ENCODE measurements around the gene MYO9B. TPM values are rescaled to one million over a fixed set of nuclear protein-coding genes. Genes with fewer than 3 reads are reported as not detected.

The MYO9B gene
- total RNA-seq, 6 experiments from 2014 or later = 25.4 to 38.7 (median 36.0) TPM

DNA sequence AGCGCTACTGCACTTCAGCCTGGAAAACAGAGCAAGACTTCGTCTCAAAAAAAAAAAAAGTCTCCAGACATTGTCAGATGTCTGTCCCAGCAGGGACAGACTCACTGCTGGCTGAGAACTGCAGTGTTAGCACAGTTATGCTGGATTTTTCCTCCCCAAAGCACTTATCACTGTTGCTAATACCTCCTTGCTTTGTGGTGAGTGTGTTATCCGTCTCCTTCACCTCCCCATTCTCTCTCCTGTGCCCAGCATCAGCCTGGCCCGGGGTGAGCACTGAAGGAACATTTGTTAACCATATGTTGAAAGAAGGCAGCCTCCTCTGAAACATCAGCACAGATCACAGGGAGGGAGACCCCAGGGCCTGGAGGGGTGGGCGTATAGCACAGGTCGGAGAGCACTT is 11.3 kb downstream of the MYO9B start:
- Histone ChIP-seq H3K4me1 (peaks cover 0 to 6% (median 0%) of the 10 kb centered on the region in 4 donors), H3K27ac (no peak overlapping the region)

DNA sequence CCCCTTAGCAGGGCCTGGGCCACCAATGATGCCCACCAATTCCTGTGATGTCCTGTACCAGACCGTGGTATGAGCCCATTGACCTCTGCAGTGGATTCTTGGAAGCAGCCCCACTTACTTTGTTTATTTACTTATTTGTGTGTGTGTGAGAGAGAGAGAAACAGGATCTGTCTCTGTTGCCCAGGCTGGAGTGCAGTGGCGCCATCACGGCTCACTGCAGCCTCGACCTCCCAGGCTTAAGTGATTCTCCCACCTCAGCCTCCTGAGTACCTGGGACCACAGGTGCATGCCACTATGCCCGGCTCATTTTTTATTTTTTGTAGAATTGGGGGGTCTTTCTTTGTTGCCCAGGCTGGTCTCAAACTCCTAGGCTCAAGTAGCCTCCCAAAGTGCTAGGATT is 13.0 kb downstream of the MYO9B start:
- Histone ChIP-seq H3K27ac (peak overlapping the region in 1 of 3 donors; percentile 70), H3K9me3 (no peaks in the 10 kb centered on the region), H3K4me1 (no peaks in the 10 kb centered on the region), H3K27me3 (no peaks in the 10 kb centered on the region), H3K4me3 (no peak overlapping the region), H3K36me3 (peaks cover 0 to 4% (median 0%) of the 10 kb centered on the region in 4 donors)
- WGBS (ENCODE audit: insufficient coverage, low coverage, low lambda C conversion rate, missing lambda C conversion rate) = 67% methylated on average over 5 of the region's 5 CpGs
- TF ChIP-seq, protein P1, sequence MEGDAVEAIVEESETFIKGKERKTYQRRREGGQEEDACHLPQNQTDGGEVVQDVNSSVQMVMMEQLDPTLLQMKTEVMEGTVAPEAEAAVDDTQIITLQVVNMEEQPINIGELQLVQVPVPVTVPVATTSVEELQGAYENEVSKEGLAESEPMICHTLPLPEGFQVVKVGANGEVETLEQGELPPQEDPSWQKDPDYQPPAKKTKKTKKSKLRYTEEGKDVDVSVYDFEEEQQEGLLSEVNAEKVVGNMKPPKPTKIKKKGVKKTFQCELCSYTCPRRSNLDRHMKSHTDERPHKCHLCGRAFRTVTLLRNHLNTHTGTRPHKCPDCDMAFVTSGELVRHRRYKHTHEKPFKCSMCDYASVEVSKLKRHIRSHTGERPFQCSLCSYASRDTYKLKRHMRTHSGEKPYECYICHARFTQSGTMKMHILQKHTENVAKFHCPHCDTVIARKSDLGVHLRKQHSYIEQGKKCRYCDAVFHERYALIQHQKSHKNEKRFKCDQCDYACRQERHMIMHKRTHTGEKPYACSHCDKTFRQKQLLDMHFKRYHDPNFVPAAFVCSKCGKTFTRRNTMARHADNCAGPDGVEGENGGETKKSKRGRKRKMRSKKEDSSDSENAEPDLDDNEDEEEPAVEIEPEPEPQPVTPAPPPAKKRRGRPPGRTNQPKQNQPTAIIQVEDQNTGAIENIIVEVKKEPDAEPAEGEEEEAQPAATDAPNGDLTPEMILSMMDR (IDR thresholded peaks at IDR 0.05) = no peak
- TF ChIP-seq POLR2A (IDR thresholded peaks at IDR 0.05) = no peak
- peak in 1 of 4 donors; percentile 25 for ATAC-seq
- intact Hi-C loops (cut with DNase I) = loop anchor here in 1 of 2 donors (10.0 kb wide), 1 partner anchor 56 kb away; no protein-coding TSS in a partner anchor
- DNase-seq = no peak

More for the DNA sequence above, 11.3 kb downstream of the MYO9B start:
- no peak overlapping the region for H3K4me3 ChIP-seq
- ATAC-seq (no peak), DNase-seq (no peak)
- no peaks in the 10 kb centered on the region for H3K9me3 ChIP-seq
- no peak for TF ChIP-seq POLR2A (IDR thresholded peaks at IDR 0.05)
- TF ChIP-seq, protein P1 (IDR thresholded peaks at IDR 0.05) = no peak
- no peaks in the 10 kb centered on the region for H3K27me3 ChIP-seq
- 90% methylated on average over 6 of the region's 6 CpGs for WGBS (ENCODE audit: insufficient coverage, low coverage, low lambda C conversion rate, missing lambda C conversion rate)
- intact Hi-C loops (cut with DNase I) = loop anchor here in 1 of 2 donors (10.0 kb wide), 1 partner anchor 58 kb away; no protein-coding TSS in a partner anchor
- peaks cover 0 to 4% (median 0%) of the 10 kb centered on the region in 4 donors for H3K36me3 ChIP-seq

DNA sequence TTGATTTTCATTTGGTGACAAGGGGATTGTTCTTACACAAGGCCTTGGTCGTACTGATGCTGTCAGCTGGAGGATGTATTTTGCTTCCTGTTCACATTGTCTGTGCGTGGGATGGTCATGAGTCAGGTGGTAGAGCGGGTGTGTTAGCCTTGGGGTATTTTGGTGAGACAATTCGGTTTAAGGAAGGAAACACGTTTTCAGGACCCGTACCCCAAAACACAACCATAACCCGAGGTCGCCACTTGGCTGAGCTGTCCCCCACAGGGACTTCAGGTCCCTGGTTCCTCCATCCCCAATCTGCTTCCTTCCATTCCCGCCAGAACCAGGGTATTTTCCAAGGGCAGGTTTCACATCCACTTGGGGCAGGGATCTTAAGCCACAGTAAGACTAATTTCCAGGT is 15.0 kb downstream of the MYO9B start:
- no peak overlapping the region for H3K4me3 ChIP-seq
- H3K9me3 ChIP-seq = no peaks in the 10 kb centered on the region
- peak overlapping the region in 2 of 3 donors; percentile 40 to 70 for H3K27ac ChIP-seq
- DNase-seq (no peak), ATAC-seq (peak in 3 of 4 donors; percentile 5 to 49 (median 28))
- 65% methylated on average over 2 of the region's 9 CpGs for WGBS (ENCODE audit: insufficient coverage, low coverage, low lambda C conversion rate, missing lambda C conversion rate)
- no peaks in the 10 kb centered on the region for H3K27me3 ChIP-seq
- intact Hi-C loops (cut with DNase I) = no loop called here
- H3K36me3 ChIP-seq = peaks cover 0 to 4% (median 0%) of the 10 kb centered on the region in 4 donors
- no peak for TF ChIP-seq POLR2A (IDR thresholded peaks at IDR 0.05)
- TF ChIP-seq, protein P1 (IDR thresholded peaks at IDR 0.05) = no peak
- H3K4me1 ChIP-seq = peaks cover 0 to 8% (median 0%) of the 10 kb centered on the region in 4 donors

DNA sequence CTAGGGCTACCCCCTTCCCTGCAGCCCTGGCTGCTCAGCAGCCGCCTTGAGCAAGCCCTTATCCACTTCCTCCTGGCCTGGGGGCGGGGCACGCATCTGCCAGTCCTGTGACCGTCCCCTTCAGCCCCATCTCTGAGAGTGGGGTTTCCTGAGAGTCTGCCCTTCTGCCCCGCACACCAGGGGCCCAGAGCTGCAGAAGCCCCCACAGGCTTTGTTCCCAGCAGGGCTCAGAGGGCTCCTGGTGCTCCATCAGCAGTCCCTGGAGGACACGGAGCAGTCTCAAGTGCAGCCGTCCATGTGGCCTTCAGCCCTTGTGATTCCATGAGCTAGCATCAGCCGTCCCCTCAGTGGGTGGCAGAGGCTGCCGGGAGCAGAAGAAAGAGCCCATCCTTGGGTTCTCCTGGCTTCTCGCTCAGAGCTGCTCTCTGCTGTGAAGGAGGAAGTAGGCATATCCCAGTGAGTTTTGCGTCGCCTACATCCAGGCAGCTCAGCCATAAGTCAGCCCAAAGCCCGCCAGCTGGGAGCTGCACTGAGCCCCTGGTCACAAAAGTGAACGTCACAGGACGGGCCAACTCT is 16.3 kb downstream of the MYO9B start:
- WGBS (ENCODE audit: insufficient coverage, low coverage, low lambda C conversion rate, missing lambda C conversion rate) = 60% methylated on average over 1 of the region's 15 CpGs
- ATAC-seq (peak; percentile 58 to 77 (median 68)), DNase-seq (peak; percentile 58 to 77 (median 77))
- no peaks in the 10 kb centered on the region for H3K9me3 ChIP-seq
- TF ChIP-seq, protein P1 (IDR thresholded peaks at IDR 0.05) = no peak
- TF ChIP-seq POLR2A (IDR thresholded peaks at IDR 0.05) = no peak
- H3K4me1 ChIP-seq = peaks cover 0 to 8% (median under 1%) of the 10 kb centered on the region in 4 donors
- no peaks in the 10 kb centered on the region for H3K36me3 ChIP-seq
- peak overlapping the region; percentile 20 to 70 (median 47) for H3K27ac ChIP-seq
- intact Hi-C loops (cut with DNase I) = no loop called here
- no peak overlapping the region for H3K4me3 ChIP-seq
- H3K27me3 ChIP-seq = no peaks in the 10 kb centered on the region

Measured in right lobe of liver (tissue), 6 donors.